Measurements from ENCODE around the gene JMJD8.

Gene JMJD8

GRCh38 chr16:661184-661821 lies 22.8 kb downstream of the JMJD8 start:
- TF ChIP-seq CTCF (IDR thresholded peaks at IDR 0.05; ENCODE audit: borderline replicate concordance, insufficient read depth, low read depth, low read length), result no peak
- no peak overlapping the region for H3K4me3 ChIP-seq (ENCODE audit: low read depth, low read length)

DNA sequence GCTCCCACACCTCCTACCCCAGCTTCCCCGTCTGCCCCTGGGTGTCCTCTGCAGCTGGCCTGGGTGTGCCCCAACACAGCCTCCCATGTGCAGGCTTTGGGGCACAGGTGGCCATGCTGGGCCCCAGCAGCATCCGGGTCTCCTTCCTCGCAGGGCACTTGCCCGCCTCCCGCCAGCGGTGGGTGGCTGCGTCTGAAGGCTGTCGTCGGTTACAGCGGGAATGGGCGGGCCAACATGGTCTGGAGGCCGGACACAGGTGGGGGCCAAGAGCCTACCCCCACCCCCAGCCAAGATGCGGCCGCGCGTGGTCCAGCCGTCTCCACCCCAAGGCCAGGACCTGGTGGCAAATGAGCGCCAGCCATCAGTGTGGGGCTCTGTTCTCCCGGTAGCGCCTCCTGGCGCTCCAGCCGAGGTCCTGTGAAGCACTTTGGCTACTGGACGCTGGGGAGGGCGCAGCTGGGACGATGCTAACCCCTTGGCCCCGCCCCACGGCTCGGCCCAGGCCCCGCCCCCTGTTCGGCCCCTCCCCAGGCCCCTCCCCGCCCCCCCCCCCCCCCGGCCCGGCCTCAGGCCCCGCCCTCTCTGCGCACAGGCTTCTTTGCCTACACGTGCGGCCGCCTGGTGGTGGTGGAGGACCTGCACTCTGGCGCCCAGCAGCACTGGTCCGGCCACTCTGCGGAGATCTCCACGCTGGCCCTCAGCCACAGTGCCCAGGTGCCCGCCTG lies 23.5 kb downstream of the JMJD8 start:
- TF ChIP-seq CTCF (IDR thresholded peaks at IDR 0.05; ENCODE audit: borderline replicate concordance, insufficient read depth, low read depth, low read length), result 0 out of 2 replicates have a peak, but pooled peaks have one; percentile 33
- H3K4me3 ChIP-seq (ENCODE audit: low read depth, low read length), result no peak overlapping the region

GRCh38 chr16:660132-660458 lies 24.0 kb downstream of the JMJD8 start:
- H3K4me3 ChIP-seq (ENCODE audit: low read depth, low read length), result no peak overlapping the region
- no peak for TF ChIP-seq CTCF (IDR thresholded peaks at IDR 0.05; ENCODE audit: borderline replicate concordance, insufficient read depth, low read depth, low read length)

DNA sequence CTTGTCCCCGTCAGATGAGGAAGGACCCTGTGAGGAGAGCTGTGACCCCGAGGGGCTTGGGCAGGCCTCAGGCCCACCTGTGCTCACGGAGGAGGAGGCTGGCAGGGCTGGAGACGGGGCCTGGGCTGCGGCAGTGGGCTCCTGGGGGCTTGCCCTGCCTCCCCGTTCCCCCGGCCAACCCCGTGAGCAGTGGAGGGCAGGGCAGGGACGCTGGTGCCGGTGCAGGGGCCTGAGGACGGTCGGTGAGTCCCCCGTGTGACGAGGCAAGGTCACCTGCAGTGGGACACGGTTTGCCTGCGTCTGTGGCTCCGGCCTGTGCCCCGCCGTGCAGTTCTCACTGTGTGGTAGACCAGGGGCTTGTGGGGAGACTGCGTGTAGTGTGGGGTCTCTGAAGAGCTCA lies 24.5 kb downstream of the JMJD8 start:
- H3K4me3 ChIP-seq (ENCODE audit: low read depth, low read length), result no peak overlapping the region
- no peak for TF ChIP-seq CTCF (IDR thresholded peaks at IDR 0.05; ENCODE audit: borderline replicate concordance, insufficient read depth, low read depth, low read length)

DNA sequence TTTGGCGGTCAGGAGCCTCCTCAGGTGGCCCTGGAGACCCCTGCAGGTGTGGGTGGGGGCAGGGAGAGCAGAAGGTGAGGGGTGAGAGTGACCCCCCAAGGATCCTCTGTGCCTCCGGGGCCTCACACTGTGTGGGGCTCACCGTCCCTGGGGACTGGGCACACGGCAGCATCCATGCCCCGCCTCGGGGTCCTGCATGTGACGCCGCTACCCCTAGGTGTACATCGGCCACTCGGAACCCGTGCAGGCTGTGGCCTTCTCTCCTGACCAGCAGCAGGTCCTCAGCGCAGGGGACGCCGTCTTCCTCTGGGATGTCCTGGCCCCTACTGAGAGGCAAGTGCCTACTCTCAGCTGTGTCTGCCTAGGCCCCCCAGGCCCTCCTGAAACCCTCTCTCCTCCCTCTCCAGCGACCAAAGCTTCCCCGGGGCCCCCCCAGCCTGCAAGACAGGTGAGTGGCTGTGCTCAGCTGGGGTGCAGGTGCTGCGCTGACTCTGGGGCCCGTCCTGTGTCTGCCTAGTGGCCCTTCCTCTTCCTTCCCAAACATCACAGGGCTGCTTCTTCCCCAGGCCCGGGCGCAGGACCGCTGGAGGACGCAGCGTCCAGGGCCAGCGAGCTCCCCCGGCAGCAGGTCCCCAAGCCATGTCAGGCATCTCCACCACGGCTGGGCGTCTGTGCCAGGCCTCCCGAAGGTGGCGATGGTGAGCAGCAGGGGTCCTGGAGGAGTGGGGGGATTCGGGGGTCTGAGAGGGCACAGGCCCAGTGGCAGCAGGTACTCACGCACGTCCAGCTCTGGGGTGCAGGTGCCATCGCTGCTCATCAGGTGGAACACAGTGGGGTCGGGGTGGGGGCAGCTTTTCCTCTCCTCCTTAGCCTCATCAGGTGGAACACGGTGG lies 25.2 kb downstream of the JMJD8 start:
- no peak for TF ChIP-seq CTCF (IDR thresholded peaks at IDR 0.05; ENCODE audit: borderline replicate concordance, insufficient read depth, low read depth, low read length)
- no peak overlapping the region for H3K4me3 ChIP-seq (ENCODE audit: low read depth, low read length)

DNA sequence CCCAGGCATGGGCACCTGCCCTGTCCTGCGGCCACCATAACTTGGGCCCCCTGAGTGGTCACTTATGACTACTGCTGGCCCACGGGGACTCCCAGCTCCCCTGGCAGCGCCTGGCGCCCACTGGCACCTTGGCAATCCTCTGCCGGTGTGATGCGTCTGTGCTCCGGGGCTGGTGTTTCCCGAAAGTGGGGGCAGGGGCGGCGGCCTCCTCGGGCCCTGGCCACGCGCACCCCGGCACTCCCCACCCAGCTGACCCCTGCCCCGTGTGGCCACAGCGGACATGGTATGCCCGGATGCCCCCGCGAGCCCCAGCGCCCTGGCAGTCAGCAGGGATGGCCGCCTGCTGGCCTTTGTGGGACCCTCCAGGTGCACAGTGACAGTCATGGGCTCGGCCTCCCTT lies 26.6 kb downstream of the JMJD8 start:
- no peak overlapping the region for H3K4me3 ChIP-seq (ENCODE audit: low read depth, low read length)
- TF ChIP-seq CTCF (IDR thresholded peaks at IDR 0.05; ENCODE audit: borderline replicate concordance, insufficient read depth, low read depth, low read length), result no peak

All from GM12875 (cell line).